Measurements from ENCODE around the gene ZNF343. TPM values are rescaled to one million over a fixed set of nuclear protein-coding genes. Genes with fewer than 3 reads are reported as not detected.
A peak's percentile ranks its signal among the peaks of the same experiment; 100 is the strongest.

ZNF343 gene
- total and polyA plus RNA-seq, 2 donors (not counting 1 experiment from before 2014, with no cell fraction given): 11.2 to 15.0 TPM

GRCh38 chr20:2453792-2454191 is 54.9 kb downstream of the ZNF343 start:
- DNase-seq (ENCODE audit: low read depth in 2 of 2): no peak
- no peak overlapping the region for H2AFZ ChIP-seq (ENCODE audit: low read length)

GRCh38 chr20:2451939-2452732 is 56.6 kb downstream of the ZNF343 start:
- no peak overlapping the region for H3K27ac ChIP-seq (ENCODE audit: insufficient read depth, low read length)
- H4K20me1 ChIP-seq (ENCODE audit: control insufficient read depth, extremely low read depth, insufficient read depth, low read length): no peaks in the 10 kb centered on the region
- no peak overlapping the region for H3K9ac ChIP-seq (ENCODE audit: insufficient read depth, low read length)
- DNase-seq (ENCODE audit: low read depth in 2 of 2): peak; percentile 55 to 70
- H3K4me2 ChIP-seq (ENCODE audit: extremely low read depth, insufficient read depth, low read length): no peak overlapping the region
- H3K9me3 ChIP-seq (ENCODE audit: control insufficient read depth, insufficient read depth, low read depth, low read length): no peaks in the 10 kb centered on the region
- TF ChIP-seq CTCF (conservative IDR thresholded peaks at IDR 0.05 in 1 of 2, IDR thresholded peaks at IDR 0.05 in 1 of 2; ENCODE audit: low read depth in 1 of 2, low read length in 2 of 2) (peak; percentile 62 to 94), EZH2 (IDR thresholded peaks at IDR 0.05; ENCODE audit: low read length, missing control alignments) (no peak)
- H3K4me1 ChIP-seq (ENCODE audit: control insufficient read depth, extremely low read depth, insufficient read depth, low read length): no peaks in the 10 kb centered on the region
- H3K36me3 ChIP-seq (ENCODE audit: control insufficient read depth, insufficient read depth, low read length): no peaks in the 10 kb centered on the region
- H3K4me3 ChIP-seq (replicated peaks in 1 of 4; ENCODE audit: control extremely low read depth in 1 of 4, insufficient read depth in 1 of 4, low read depth in 3 of 4, low read length in 4 of 4): no peak overlapping the region
- H3K27me3 ChIP-seq (ENCODE audit: control insufficient read depth, insufficient read depth, low read length): no peaks in the 10 kb centered on the region
- no peak overlapping the region for H2AFZ ChIP-seq (ENCODE audit: low read length)
- H3K79me2 ChIP-seq (ENCODE audit: control insufficient read depth, insufficient read depth, low read length): no peaks in the 10 kb centered on the region

More at GRCh38 chr20:2453792-2454191, 54.9 kb downstream of the ZNF343 start:
- TF ChIP-seq EZH2 (IDR thresholded peaks at IDR 0.05; ENCODE audit: low read length, missing control alignments) (no peak), CTCF (conservative IDR thresholded peaks at IDR 0.05 in 1 of 2, IDR thresholded peaks at IDR 0.05 in 1 of 2; ENCODE audit: low read depth in 1 of 2, low read length in 2 of 2) (no peak)
- Histone ChIP-seq H3K4me3 (replicated peaks in 1 of 4; ENCODE audit: control extremely low read depth in 1 of 4, insufficient read depth in 1 of 4, low read depth in 3 of 4, low read length in 4 of 4) (no peak overlapping the region), H3K36me3 (ENCODE audit: control insufficient read depth, insufficient read depth, low read length) (no peaks in the 10 kb centered on the region), H3K4me2 (ENCODE audit: extremely low read depth, insufficient read depth, low read length) (no peak overlapping the region), H3K27ac (ENCODE audit: insufficient read depth, low read length) (no peak overlapping the region), H3K27me3 (ENCODE audit: control insufficient read depth, insufficient read depth, low read length) (no peaks in the 10 kb centered on the region), H4K20me1 (ENCODE audit: control insufficient read depth, extremely low read depth, insufficient read depth, low read length) (no peaks in the 10 kb centered on the region), H3K4me1 (ENCODE audit: control insufficient read depth, extremely low read depth, insufficient read depth, low read length) (no peaks in the 10 kb centered on the region), H3K9ac (ENCODE audit: insufficient read depth, low read length) (no peak overlapping the region), H3K9me3 (ENCODE audit: control insufficient read depth, insufficient read depth, low read depth, low read length) (no peaks in the 10 kb centered on the region), H3K79me2 (ENCODE audit: control insufficient read depth, insufficient read depth, low read length) (no peaks in the 10 kb centered on the region)

- no peak overlapping the region for H2AFZ ChIP-seq (ENCODE audit: low read length)
- H3K79me2 ChIP-seq (ENCODE audit: control insufficient read depth, insufficient read depth, low read length): no peaks in the 10 kb centered on the region
- H3K27ac ChIP-seq (ENCODE audit: insufficient read depth, low read length): no peak overlapping the region
- no peaks in the 10 kb centered on the region for H3K27me3 ChIP-seq (ENCODE audit: control insufficient read depth, insufficient read depth, low read length)
- H3K9me3 ChIP-seq (ENCODE audit: control insufficient read depth, insufficient read depth, low read depth, low read length): no peaks in the 10 kb centered on the region
- DNase-seq (ENCODE audit: low read depth in 2 of 2): no peak
- no peaks in the 10 kb centered on the region for H3K36me3 ChIP-seq (ENCODE audit: control insufficient read depth, insufficient read depth, low read length)
- H3K4me1 ChIP-seq (ENCODE audit: control insufficient read depth, extremely low read depth, insufficient read depth, low read length): no peaks in the 10 kb centered on the region
- H3K4me3 ChIP-seq (replicated peaks in 1 of 4; ENCODE audit: control extremely low read depth in 1 of 4, insufficient read depth in 1 of 4, low read depth in 3 of 4, low read length in 4 of 4): no peak overlapping the region
- H4K20me1 ChIP-seq (ENCODE audit: control insufficient read depth, extremely low read depth, insufficient read depth, low read length): no peaks in the 10 kb centered on the region
- TF ChIP-seq EZH2 (IDR thresholded peaks at IDR 0.05; ENCODE audit: low read length, missing control alignments): no peak
- no peak for TF ChIP-seq CTCF (conservative IDR thresholded peaks at IDR 0.05 in 1 of 2, IDR thresholded peaks at IDR 0.05 in 1 of 2; ENCODE audit: low read depth in 1 of 2, low read length in 2 of 2)
- H3K9ac ChIP-seq (ENCODE audit: insufficient read depth, low read length): no peak overlapping the region
- no peak overlapping the region for H3K4me2 ChIP-seq (ENCODE audit: extremely low read depth, insufficient read depth, low read length)
These were observed 57.3 kb downstream of the ZNF343 start for GRCh38 chr20:2451422-2451821.
